Glomerular visceral epithelial cell (primary cell): ENCODE data around the gene DDAH2.
A peak's percentile ranks its signal among the peaks of the same experiment; 100 is the strongest.

Source experiments
- DNase-seq: peaks from one replicate; pipeline ENCODE4 v3.0.0-alpha.2; 2016; ENCODE audit errors: extremely low spot score

The DDAH2 gene

GRCh38 chr6:31760790-31761189, 31.7 kb upstream of the DDAH2 start:
- no peak for DNase-seq

GRCh38 chr6:31758281-31758680, 29.2 kb upstream of the DDAH2 start:
- DNase-seq, result no peak

GRCh38 chr6:31752739-31753319, 23.7 kb upstream of the DDAH2 start:
- peak; percentile 57 for DNase-seq

- no peak for DNase-seq
These were observed 21.4 kb upstream of the DDAH2 start for GRCh38 chr6:31750411-31751022.

- no peak for DNase-seq
These were observed 20.4 kb upstream of the DDAH2 start for GRCh38 chr6:31749301-31750036.

GRCh38 chr6:31744422-31744821, 15.3 kb upstream of the DDAH2 start:
- no peak for DNase-seq

GRCh38 chr6:31742894-31743293, 13.8 kb upstream of the DDAH2 start:
- DNase-seq, result no peak

- no peak for DNase-seq
These were observed 12.7 kb upstream of the DDAH2 start for GRCh38 chr6:31741815-31742214.

- no peak for DNase-seq
These were observed 11.5 kb upstream of the DDAH2 start for GRCh38 chr6:31740397-31741223.

- DNase-seq, result peak; percentile 100
These were observed 10.7 kb upstream of the DDAH2 start, which contains the start of gene MSH5 for GRCh38 chr6:31739639-31740396. Gene MSH5, plus strand, starts transcription at chr6:31740005. Its CDS starts 462 bp downstream, at chr6:31740467.

- DNase-seq, result peak; percentile 85
These were observed 9.2 kb upstream of the DDAH2 start for GRCh38 chr6:31737991-31738979.

- DNase-seq, result no peak
These were observed 8.4 kb upstream of the DDAH2 start for GRCh38 chr6:31737315-31737990.

GRCh38 chr6:31736768-31737314, 7.7 kb upstream of the DDAH2 start:
- DNase-seq, result no peak

GRCh38 chr6:31736021-31736767, 7.1 kb upstream of the DDAH2 start, which contains the start of gene CLIC1:
Gene CLIC1, minus strand, starts transcription at chr6:31736530. Its CDS starts 230 bp downstream, at chr6:31736300.
- DNase-seq, result peak; percentile 85

- DNase-seq, result peak; percentile 77
These were observed 5.8 kb upstream of the DDAH2 start for GRCh38 chr6:31734821-31735406.

- no peak for DNase-seq
These were observed 5.2 kb upstream of the DDAH2 start for GRCh38 chr6:31734247-31734820.

GRCh38 chr6:31733734-31734133, 4.6 kb upstream of the DDAH2 start:
- DNase-seq, result no peak

- no peak for DNase-seq
These were observed 2.9 kb upstream of the DDAH2 start for GRCh38 chr6:31732029-31732428.
